ENCODE measurements around the gene SLC39A13.

- no peak for TF ChIP-seq CTCF (IDR thresholded peaks at IDR 0.05)
- TF ChIP-seq POLR2A (IDR thresholded peaks at IDR 0.05) = no peak
These were observed 9.8 kb upstream of the SLC39A13 start for GRCh38 chr11:47398551-47398950.
